ENCODE data around the gene HIVEP3.
"Not testable (repeated sequence)": the region's sequence is repeated elsewhere in the genome, so short reads cannot be mapped to it uniquely, and the experiment has no call there.

The HIVEP3 gene

DNA sequence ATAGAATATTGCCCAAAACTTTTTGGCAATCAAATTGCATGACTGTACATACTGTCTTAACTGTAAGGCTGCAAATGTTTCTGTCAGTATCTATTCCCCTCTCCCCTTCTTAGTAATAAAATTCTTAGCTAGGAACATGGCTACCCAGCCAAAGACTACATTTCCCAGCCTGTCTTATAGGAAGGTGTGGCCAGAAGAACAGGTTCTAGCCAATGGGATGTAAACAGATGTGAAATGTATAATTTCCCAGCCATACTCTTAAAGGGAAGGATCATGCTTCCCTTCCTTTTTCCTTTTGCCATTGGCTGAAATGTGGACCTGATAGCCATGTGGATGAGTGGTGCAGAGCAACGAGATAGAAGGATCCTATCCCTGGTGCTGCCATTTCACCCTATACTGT lies 7.0 kb upstream of the HIVEP3 start:
- DNase-seq (ENCODE audit: low read depth) = no peak
- TF ChIP-seq, protein P1, sequence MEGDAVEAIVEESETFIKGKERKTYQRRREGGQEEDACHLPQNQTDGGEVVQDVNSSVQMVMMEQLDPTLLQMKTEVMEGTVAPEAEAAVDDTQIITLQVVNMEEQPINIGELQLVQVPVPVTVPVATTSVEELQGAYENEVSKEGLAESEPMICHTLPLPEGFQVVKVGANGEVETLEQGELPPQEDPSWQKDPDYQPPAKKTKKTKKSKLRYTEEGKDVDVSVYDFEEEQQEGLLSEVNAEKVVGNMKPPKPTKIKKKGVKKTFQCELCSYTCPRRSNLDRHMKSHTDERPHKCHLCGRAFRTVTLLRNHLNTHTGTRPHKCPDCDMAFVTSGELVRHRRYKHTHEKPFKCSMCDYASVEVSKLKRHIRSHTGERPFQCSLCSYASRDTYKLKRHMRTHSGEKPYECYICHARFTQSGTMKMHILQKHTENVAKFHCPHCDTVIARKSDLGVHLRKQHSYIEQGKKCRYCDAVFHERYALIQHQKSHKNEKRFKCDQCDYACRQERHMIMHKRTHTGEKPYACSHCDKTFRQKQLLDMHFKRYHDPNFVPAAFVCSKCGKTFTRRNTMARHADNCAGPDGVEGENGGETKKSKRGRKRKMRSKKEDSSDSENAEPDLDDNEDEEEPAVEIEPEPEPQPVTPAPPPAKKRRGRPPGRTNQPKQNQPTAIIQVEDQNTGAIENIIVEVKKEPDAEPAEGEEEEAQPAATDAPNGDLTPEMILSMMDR (conservative IDR thresholded peaks at IDR 0.05; ENCODE audit: low read depth, low read length) = no peak
- no peak overlapping the region for H3K4me3 ChIP-seq (ENCODE audit: low read length)

DNA sequence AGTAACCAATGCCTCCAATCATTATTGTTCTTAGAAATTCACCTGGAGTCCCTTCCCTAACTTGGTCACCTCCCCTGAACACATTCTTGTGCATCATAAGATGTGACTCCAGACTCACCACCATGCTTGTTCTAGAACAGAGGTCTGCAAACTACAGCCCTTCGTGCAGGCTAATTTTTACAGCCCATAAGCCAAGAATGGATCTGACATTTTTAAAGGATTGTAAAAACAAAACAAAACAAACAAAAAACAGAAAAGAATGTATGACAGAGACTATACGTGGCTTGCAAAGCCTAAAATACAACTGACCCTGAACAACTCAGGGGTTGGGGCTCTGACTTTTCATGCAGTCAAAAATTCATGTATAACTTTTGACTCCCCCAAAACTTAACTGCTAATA lies 6.2 kb upstream of the HIVEP3 start:
- H3K4me3 ChIP-seq (ENCODE audit: low read length) = no peak overlapping the region
- DNase-seq (ENCODE audit: low read depth) = no peak
- TF ChIP-seq, protein P1 (conservative IDR thresholded peaks at IDR 0.05; ENCODE audit: low read depth, low read length) = no peak

DNA sequence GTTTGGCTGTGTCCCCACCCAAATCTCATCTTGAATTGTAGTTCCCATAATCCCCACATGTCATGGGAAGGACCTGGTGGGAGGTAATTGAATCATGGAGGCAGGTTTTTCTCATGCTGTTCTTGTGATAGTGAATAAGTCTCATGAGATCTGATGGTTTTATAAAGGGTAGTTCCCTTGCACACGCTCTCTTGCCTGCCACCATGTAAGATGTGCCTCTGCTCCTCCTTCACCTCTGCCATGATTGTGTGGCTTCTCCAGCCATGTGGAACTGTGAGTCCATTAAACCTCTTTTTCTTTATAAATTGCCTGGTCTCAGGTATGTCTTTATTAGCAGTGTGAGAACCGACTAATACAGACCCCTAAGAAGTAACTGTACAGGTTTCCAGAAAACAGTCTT lies 2.5 kb upstream of the HIVEP3 start:
- not testable (repeated sequence) for H3K4me3 ChIP-seq (ENCODE audit: low read length); DNase-seq (ENCODE audit: low read depth)

DNA sequence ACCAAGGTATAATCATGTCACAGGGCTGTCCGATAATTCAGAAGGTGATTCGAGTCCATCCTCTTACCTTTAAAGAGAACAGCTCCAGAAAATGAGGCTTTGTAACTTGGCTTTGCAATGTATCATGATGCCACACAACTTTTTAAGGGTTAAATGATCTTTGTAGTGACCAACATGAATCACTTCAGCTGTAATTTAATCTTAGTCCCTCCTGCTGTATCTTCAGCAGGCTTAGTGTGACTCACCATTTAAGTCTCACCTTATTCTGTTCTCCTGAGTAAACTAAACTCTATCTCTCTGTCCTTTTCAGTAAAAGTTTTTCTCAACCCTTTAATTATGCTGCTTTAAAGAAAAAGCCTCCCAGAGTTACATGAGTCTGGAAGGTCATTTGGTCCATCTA lies 1.9 kb upstream of the HIVEP3 start:
- no peak for DNase-seq (ENCODE audit: low read depth)
- TF ChIP-seq, protein P1 (conservative IDR thresholded peaks at IDR 0.05; ENCODE audit: low read depth, low read length) = no peak
- no peak overlapping the region for H3K4me3 ChIP-seq (ENCODE audit: low read length)

DNA sequence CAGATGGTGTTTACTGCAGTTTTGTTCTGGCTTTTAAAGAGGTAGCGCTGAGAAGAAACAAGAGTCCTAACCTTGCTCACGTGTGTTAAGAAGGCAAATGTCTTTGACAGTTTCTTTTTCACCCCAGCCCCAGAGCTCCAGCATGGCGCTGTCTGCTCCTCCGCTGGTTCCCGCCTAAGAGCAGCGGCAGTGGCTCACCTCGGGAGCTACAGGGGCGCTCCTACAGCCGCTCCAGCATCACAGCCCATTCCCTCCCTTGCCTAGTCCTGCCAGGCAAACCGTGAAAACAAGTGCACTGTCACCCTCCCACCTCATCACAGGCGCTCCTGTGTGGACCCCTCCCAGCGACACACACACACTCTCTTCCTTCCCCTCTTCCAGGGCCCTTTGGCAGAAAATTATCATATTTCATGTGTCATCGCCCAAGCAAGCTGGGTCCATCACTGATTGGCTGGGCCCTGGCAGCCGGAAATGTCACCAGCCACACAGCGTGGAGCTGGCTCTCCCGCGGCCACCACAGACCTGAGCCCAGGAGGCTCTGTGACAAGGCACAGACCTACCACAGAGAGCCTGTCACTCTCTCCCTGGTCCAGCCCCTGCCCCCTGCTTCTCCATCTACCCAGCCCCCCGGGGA lies 1.2 kb upstream of the HIVEP3 start:
- H3K4me3 ChIP-seq (ENCODE audit: low read length) = peak overlapping the region; percentile 29
- no peak for DNase-seq (ENCODE audit: low read depth)
- TF ChIP-seq, protein P1 (conservative IDR thresholded peaks at IDR 0.05; ENCODE audit: low read depth, low read length) = no peak

DNA sequence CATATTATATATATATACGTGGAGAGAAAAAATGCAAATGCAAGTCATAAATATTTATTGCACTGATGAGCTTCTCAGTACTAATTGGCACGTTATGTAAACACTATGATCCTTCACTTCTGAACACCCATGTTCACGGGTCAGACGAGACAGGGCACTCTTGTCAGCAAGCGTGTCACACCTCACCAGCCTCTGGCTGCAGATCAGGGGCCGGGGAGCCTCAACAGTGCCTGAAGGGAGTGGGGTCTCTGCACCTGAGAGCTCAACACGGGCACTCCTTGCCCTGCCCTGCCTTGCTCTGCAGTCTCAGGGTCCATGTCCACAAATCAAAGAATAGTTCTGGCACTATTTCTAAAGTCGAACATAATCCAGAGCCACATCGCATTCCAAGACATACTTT lies 409 bp upstream of the HIVEP3 start:
- TF ChIP-seq, protein P1 (conservative IDR thresholded peaks at IDR 0.05; ENCODE audit: low read depth, low read length) = no peak
- H3K4me3 ChIP-seq (ENCODE audit: low read length) = no peak overlapping the region
- DNase-seq (ENCODE audit: low read depth) = no peak

DNA sequence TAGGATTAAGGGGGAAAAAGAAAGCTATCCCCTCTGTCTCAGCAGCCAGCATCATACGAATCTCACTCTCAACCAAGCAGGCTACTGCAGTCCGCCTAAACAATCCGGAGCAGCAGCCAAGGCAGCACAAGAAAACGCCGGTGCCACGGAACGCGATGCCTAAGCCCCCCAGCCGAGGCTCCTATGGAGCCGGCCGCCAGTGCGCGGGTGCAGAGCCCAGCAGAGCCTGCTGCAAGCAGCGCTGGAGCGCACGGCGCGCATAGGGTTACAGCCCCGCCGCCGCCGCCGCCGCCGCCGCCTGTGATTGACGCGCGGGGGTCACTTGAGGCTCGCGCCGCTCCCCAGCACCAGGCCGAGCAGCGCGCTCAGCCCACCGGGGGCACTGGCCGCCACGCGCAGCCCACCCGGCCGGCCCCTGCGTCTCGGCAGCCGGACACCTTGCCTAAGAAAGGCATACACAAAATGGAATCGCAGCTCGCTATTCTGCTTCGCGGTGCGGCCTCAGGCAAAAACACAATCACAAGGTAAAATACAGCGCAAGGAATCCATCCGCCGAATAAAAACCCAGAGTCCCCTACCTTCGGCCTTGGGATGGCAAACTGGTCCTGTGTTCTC lies 780 bp downstream of the HIVEP3 start:
- TF ChIP-seq, protein P1 (conservative IDR thresholded peaks at IDR 0.05; ENCODE audit: low read depth, low read length) = no peak
- no peak for DNase-seq (ENCODE audit: low read depth)
- H3K4me3 ChIP-seq (ENCODE audit: low read length) = peak overlapping the region; percentile 51

Data from retinal pigment epithelial cell (primary cell).